ACC112 (cell line): ENCODE results near the gene FAM72C.
"Not testable (repeated sequence)": the region's sequence is repeated elsewhere in the genome, so short reads cannot be mapped to it uniquely, and the experiment has no call there.

Experiments
- H2AFZ ChIP-seq: fragments of 200-600 bp; sonication (generic); one replicate; pipeline ENCODE4 v1.6.0; 2017; ENCODE audit warnings: antibody characterized with exemption, low read length; ENCODE audit not compliant: unreplicated experiment
- H3K27ac ChIP-seq: fragments of 200-600 bp; sonication (generic); 2 replicates; pipeline ENCODE4 v1.5.1; 2014; ENCODE audit warnings: low read depth, mild to moderate bottlenecking, antibody characterized with exemption, low read length, moderate library complexity
- H3K27me3 ChIP-seq: fragments of 200-600 bp; sonication (generic); 2 replicates; pipeline ENCODE4 v1.6.1; 2014; ENCODE audit warnings: mild to moderate bottlenecking, antibody characterized with exemption, low read length, moderate library complexity, mixed read lengths; ENCODE audit not compliant: insufficient read depth
- H3K36me3 ChIP-seq: fragments of 200-600 bp; sonication (generic); 2 replicates; pipeline ENCODE4 v1.6.1; 2016; ENCODE audit warnings: mild to moderate bottlenecking, antibody characterized with exemption, low read length, moderate library complexity, mixed read lengths; ENCODE audit not compliant: insufficient read depth
- H3K4me1 ChIP-seq: fragments of 200-600 bp; sonication (generic); one replicate; pipeline ENCODE4 v1.6.1; 2016; ENCODE audit warnings: low read length, mixed read lengths; ENCODE audit not compliant: insufficient read depth, unreplicated experiment, control insufficient read depth
- H3K4me3 ChIP-seq: fragments of 200-600 bp; sonication (generic); 2 replicates; pipeline ENCODE4 v1.5.1; 2014; ENCODE audit warnings: mild to moderate bottlenecking, low read depth, low read length
- H3K79me2 ChIP-seq: fragments of 200-600 bp; sonication (generic); one replicate; pipeline ENCODE4 v1.6.0; 2016; ENCODE audit warnings: low read length; ENCODE audit not compliant: control insufficient read depth, unreplicated experiment, insufficient read depth

Gene FAM72C

GRCh38 chr1:143943319-143943978 is 28.3 kb downstream of the FAM72C start:
- not testable (repeated sequence) for H2AFZ ChIP-seq, H3K4me3 ChIP-seq, H3K4me1 ChIP-seq, H3K27ac ChIP-seq, H3K79me2 ChIP-seq, H3K27me3 ChIP-seq, H3K36me3 ChIP-seq

GRCh38 chr1:143942238-143942860 is 29.4 kb downstream of the FAM72C start:
- not testable (repeated sequence) for H3K79me2 ChIP-seq, H3K4me3 ChIP-seq

GRCh38 chr1:143939666-143940065 is 32.1 kb downstream of the FAM72C start:
- not testable (repeated sequence) for H3K27me3 ChIP-seq, H3K27ac ChIP-seq, H3K4me1 ChIP-seq, H3K79me2 ChIP-seq, H2AFZ ChIP-seq, H3K4me3 ChIP-seq, H3K36me3 ChIP-seq

More at GRCh38 chr1:143942238-143942860, 29.4 kb downstream of the FAM72C start:
- H3K4me1 ChIP-seq, H3K27me3 ChIP-seq, H2AFZ ChIP-seq, H3K27ac ChIP-seq, H3K36me3 ChIP-seq: not testable (repeated sequence)

- not testable (repeated sequence) for H3K36me3 ChIP-seq, H3K27ac ChIP-seq
These were observed 32.9 kb downstream of the FAM72C start for GRCh38 chr1:143938922-143939321.

GRCh38 chr1:143936457-143937115 is 35.2 kb downstream of the FAM72C start:
- H3K79me2 ChIP-seq, H3K36me3 ChIP-seq, H3K4me1 ChIP-seq, H3K27me3 ChIP-seq, H3K27ac ChIP-seq, H3K4me3 ChIP-seq, H2AFZ ChIP-seq: not testable (repeated sequence)

More at GRCh38 chr1:143938922-143939321, 32.9 kb downstream of the FAM72C start:
- not testable (repeated sequence) for H2AFZ ChIP-seq, H3K4me1 ChIP-seq, H3K4me3 ChIP-seq, H3K27me3 ChIP-seq, H3K79me2 ChIP-seq

- not testable (repeated sequence) for H3K27ac ChIP-seq, H2AFZ ChIP-seq, H3K27me3 ChIP-seq, H3K4me1 ChIP-seq, H3K36me3 ChIP-seq, H3K4me3 ChIP-seq, H3K79me2 ChIP-seq
These were observed 52.7 kb downstream of the FAM72C start for GRCh38 chr1:143919127-143919526.

GRCh38 chr1:143918552-143918951 is 53.2 kb downstream of the FAM72C start:
- not testable (repeated sequence) for H3K4me1 ChIP-seq

GRCh38 chr1:143913705-143914104 is 58.1 kb downstream of the FAM72C start:
- H2AFZ ChIP-seq, H3K27ac ChIP-seq, H3K4me3 ChIP-seq, H3K79me2 ChIP-seq, H3K36me3 ChIP-seq, H3K4me1 ChIP-seq, H3K27me3 ChIP-seq: not testable (repeated sequence)

More at GRCh38 chr1:143918552-143918951, 53.2 kb downstream of the FAM72C start:
- not testable (repeated sequence) for H3K27me3 ChIP-seq, H3K27ac ChIP-seq, H3K36me3 ChIP-seq, H3K79me2 ChIP-seq, H2AFZ ChIP-seq, H3K4me3 ChIP-seq
